Uterus (tissue), 2 donors: ENCODE measurements around the gene RBM15B.

Source experiments
- CTCF ChIP-seq, 4 experiments: fragments of 200-600 bp in 2 of 4; fragments of 450-650 bp in 2 of 4; sonication (generic) in 2 of 4; IDR thresholded peaks; one replicate each; pipeline ENCODE4 v1.5.1; 2016 to 2019; ENCODE audit warnings: antibody characterized with exemption in 4 of 4, mild to moderate bottlenecking in 2 of 4, moderate library complexity in 1 of 4
- POLR2A ChIP-seq, 2 donors: fragments of 450-650 bp; IDR thresholded peaks; one replicate each; pipeline ENCODE4 v1.6.1; 2016; ENCODE audit warnings: antibody characterized with exemption in 2 of 2, mild to moderate bottlenecking in 1 of 2, moderate library complexity in 1 of 2

GRCh38 chr3:51381333-51381705 is 9.8 kb upstream of the RBM15B start:
- TF ChIP-seq CTCF (IDR thresholded peaks at IDR 0.05) (no peak), POLR2A (IDR thresholded peaks at IDR 0.05) (no peak)
